IMR-90 (cell line): Measurements from ENCODE around the gene PSMD1. TPM values are rescaled to one million over a fixed set of nuclear protein-coding genes. Genes with fewer than 3 reads are reported as not detected.

Experiments used
- ATAC-seq: fragments of 200-7000 bp; cut with Tn5 transposase; 2 replicates; pipeline ENCODE4 v1.9.1; 2020; ENCODE audit warnings: low read depth, mild to moderate bottlenecking, moderate library complexity
- BruUV-seq: library from RNA; stranded (reverse); fragments of 400-500 nt; replicated peaks from 2 replicates; lab custom pipeline; 2021; lab: Mats Ljungman, UMichigan
- CTCF ChIA-PET: fragments of 300-600 bp; formaldehyde crosslinking; extraction: SDS; loops from one replicate; lab custom pipeline; 2021; ENCODE audit warnings: antibody characterized with exemption; lab: Yijun Ruan, JAX
- POLR2A ChIA-PET: fragments of 300-600 bp; sonication (Branson Sonifier 250); formaldehyde crosslinking; loops from one replicate; lab custom pipeline; 2022; ENCODE audit warnings: antibody characterized with exemption; ENCODE audit not compliant: unreplicated experiment; lab: Charles Lee
- DNase-seq: peaks from one replicate; pipeline ENCODE4 v3.0.0; 2013
- H2AFZ ChIP-seq: replicated peaks from 2 replicates; pipeline ENCODE3; 2013; ENCODE audit warnings: low read length, mild to moderate bottlenecking; ENCODE audit not compliant: poor library complexity
- H2AK5ac ChIP-seq: 2 replicates; pipeline ENCODE4 v1.6.1; 2013; ENCODE audit warnings: low read depth, low read length, inconsistent platforms
- H2AK9ac ChIP-seq: replicated peaks from 2 replicates; pipeline ENCODE3; 2013; ENCODE audit warnings: mild to moderate bottlenecking, low read depth, low read length, moderate library complexity; ENCODE audit not compliant: poor library complexity
- H2BK120ac ChIP-seq: 2 replicates; pipeline ENCODE4 v1.6.1; 2013; ENCODE audit warnings: low read depth, low read length, inconsistent platforms
- H2BK15ac ChIP-seq: 3 replicates; pipeline ENCODE4 v1.6.1; 2013; ENCODE audit warnings: low read depth, low read length, inconsistent platforms
- H2BK20ac ChIP-seq: 2 replicates; pipeline ENCODE4 v1.6.1; 2013; ENCODE audit warnings: low read depth, mild to moderate bottlenecking, inconsistent platforms, low read length, moderate library complexity
- H2BK5ac ChIP-seq: 2 replicates; pipeline ENCODE4 v1.6.1; 2013; ENCODE audit warnings: mild to moderate bottlenecking, low read depth, low read length, inconsistent platforms; ENCODE audit not compliant: poor library complexity, severe bottlenecking
- H3K14ac ChIP-seq: replicated peaks from 2 replicates; pipeline ENCODE4 v1.6.1; 2013; ENCODE audit warnings: low read depth, low read length, inconsistent platforms
- H3K18ac ChIP-seq: 2 replicates; pipeline ENCODE4 v1.6.1; 2013; ENCODE audit warnings: low read depth, low read length, control low read depth
- H3K23ac ChIP-seq: 2 replicates; pipeline ENCODE4 v1.6.1; 2013; ENCODE audit warnings: low read depth, low read length, inconsistent platforms
- H3K27ac ChIP-seq: 2 replicates; pipeline ENCODE4 v1.5.1; 2013; ENCODE audit warnings: mild to moderate bottlenecking, control low read depth, low read length; ENCODE audit not compliant: insufficient read depth
- H3K27me3 ChIP-seq: 2 replicates; pipeline ENCODE4 v1.6.1; 2013; ENCODE audit warnings: low read length; ENCODE audit not compliant: control insufficient read depth, insufficient read depth
- H3K36me3 ChIP-seq: 2 replicates; pipeline ENCODE4 v1.6.1; 2013; ENCODE audit warnings: low read length, mixed read lengths; ENCODE audit not compliant: control insufficient read depth, insufficient read depth
- H3K4ac ChIP-seq: 2 replicates; pipeline ENCODE4 v1.6.1; 2013; ENCODE audit warnings: low read depth, low read length, inconsistent platforms
- H3K4me1 ChIP-seq: 2 replicates; pipeline ENCODE4 v1.6.1; 2013; ENCODE audit warnings: low read length, mixed read lengths; ENCODE audit not compliant: control insufficient read depth, insufficient read depth
- H3K4me2 ChIP-seq: 2 replicates; pipeline ENCODE4 v1.6.1; 2013; ENCODE audit warnings: low read depth, mild to moderate bottlenecking, control low read depth, low read length, moderate library complexity
- H3K4me3 ChIP-seq: 2 replicates; pipeline ENCODE4 v1.5.1; 2013; ENCODE audit warnings: low read depth, mild to moderate bottlenecking, control low read depth, low read length, moderate library complexity; ENCODE audit not compliant: insufficient read depth
- H3K56ac ChIP-seq: 2 replicates; pipeline ENCODE4 v1.6.1; 2013; ENCODE audit warnings: low read length, inconsistent platforms; ENCODE audit not compliant: insufficient read depth; ENCODE audit errors: extremely low read depth
- H3K79me1 ChIP-seq, 2 experiments: 2 replicates each; pipeline ENCODE4 v1.6.1; 2013; ENCODE audit warnings: low read length in 2 of 2, inconsistent platforms in 1 of 2, low read depth in 1 of 2
- H3K9ac ChIP-seq: 2 replicates; pipeline ENCODE4 v1.6.1; 2013; ENCODE audit warnings: low read depth, low read length, control low read depth
- H3K9me1 ChIP-seq: 2 replicates; pipeline ENCODE4 v1.6.1; 2013; ENCODE audit warnings: low read length, inconsistent platforms; ENCODE audit not compliant: insufficient read depth
- H3K9me3 ChIP-seq: 2 replicates; pipeline ENCODE4 v1.6.1; 2013; ENCODE audit warnings: low read length; ENCODE audit not compliant: control insufficient read depth, insufficient read depth
- H4K20me1 ChIP-seq: 2 replicates; pipeline ENCODE4 v1.6.1; 2013; ENCODE audit warnings: low read length, inconsistent platforms; ENCODE audit not compliant: insufficient read depth
- H4K5ac ChIP-seq: 2 replicates; pipeline ENCODE4 v1.6.1; 2013; ENCODE audit warnings: mild to moderate bottlenecking, low read depth, low read length, control low read depth
- H4K8ac ChIP-seq, 2 experiments: 2 replicates each; pipeline ENCODE4 v1.6.1; 2013; ENCODE audit warnings: low read depth in 2 of 2, low read length in 2 of 2, control low read depth in 1 of 2, inconsistent platforms in 1 of 2
- H4K91ac ChIP-seq: 2 replicates; pipeline ENCODE4 v1.6.1; 2013; ENCODE audit warnings: low read depth, low read length, inconsistent platforms; ENCODE audit not compliant: insufficient read depth
- BHLHE40 ChIP-seq: fragments of 150-350 bp; IDR thresholded peaks from 2 replicates; pipeline ENCODE4 v1.6.1; 2016; ENCODE audit warnings: mild to moderate bottlenecking, low read depth, low read length
- CEBPB ChIP-seq: IDR thresholded peaks from 2 replicates; pipeline ENCODE4 v1.6.1; 2012; ENCODE audit warnings: low read depth, low read length, improper control_type of control experiment
- CHD1 ChIP-seq: IDR thresholded peaks from 2 replicates; pipeline ENCODE4 v1.6.1; 2012; ENCODE audit warnings: low read depth, low read length, improper control_type of control experiment
- CTCF ChIP-seq: conservative IDR thresholded peaks from 2 replicates; pipeline ENCODE4 v1.5.1; 2012; ENCODE audit warnings: mild to moderate bottlenecking, low read depth, low read length, improper control_type of control experiment
- ELK1 ChIP-seq: fragments of 150-350 bp; IDR thresholded peaks from 2 replicates; pipeline ENCODE4 v1.6.1; 2016; ENCODE audit warnings: low read depth, mild to moderate bottlenecking, low read length, moderate library complexity, borderline replicate concordance
- FOS ChIP-seq: fragments of 150-350 bp; IDR thresholded peaks from 2 replicates; pipeline ENCODE4 v1.6.1; 2016; ENCODE audit warnings: low read depth, low read length
- MAZ ChIP-seq: IDR thresholded peaks from 2 replicates; pipeline ENCODE4 v1.6.1; 2012; ENCODE audit warnings: low read depth, mild to moderate bottlenecking, low read length, improper control_type of control experiment, moderate library complexity, borderline replicate concordance
- NFE2L2 ChIP-seq: fragments of 150-350 bp; IDR thresholded peaks from 2 replicates; pipeline ENCODE4 v1.6.1; 2016; ENCODE audit warnings: low read depth, mild to moderate bottlenecking, low read length
- POLR2A ChIP-seq: IDR thresholded peaks from 2 replicates; pipeline ENCODE4 v1.6.1; 2012; ENCODE audit warnings: mild to moderate bottlenecking, low read depth, low read length
- RAD21 ChIP-seq: IDR thresholded peaks from 2 replicates; pipeline ENCODE4 v1.6.1; 2012; ENCODE audit warnings: low read length, improper control_type of control experiment
- RCOR1 ChIP-seq: IDR thresholded peaks from 2 replicates; pipeline ENCODE4 v1.6.1; 2012; ENCODE audit warnings: mild to moderate bottlenecking, low read length, improper control_type of control experiment; ENCODE audit not compliant: insufficient replicate concordance
- RFX5 ChIP-seq: IDR thresholded peaks from 2 replicates; pipeline ENCODE4 v1.8.0; 2012; ENCODE audit warnings: low read depth, mild to moderate bottlenecking, low read length, moderate library complexity
- USF2 ChIP-seq: fragments of 150-350 bp; IDR thresholded peaks from 2 replicates; pipeline ENCODE4 v1.6.1; 2017; ENCODE audit warnings: mild to moderate bottlenecking, antibody characterized with exemption, low read length, low read depth
- WGBS, 2 experiments: methylation state at CpG; one replicate each; pipeline versions ENCODE4 v1.1.5 to v1.1.7; 2013; ENCODE audit warnings: missing lambda C conversion rate in 2 of 2; ENCODE audit not compliant: insufficient read length in 1 of 2; ENCODE audit errors: extremely low coverage in 2 of 2; 5-methylcytosine and 5-hydroxymethylcytosine counted together
- dilution Hi-C: fragments of 300-500 bp; cut with HindIII; formaldehyde crosslinking; loops from one replicate; pipeline ENCODE4 v1.14.3; 2018; ENCODE audit warnings: low sequenced_read_pairs; ENCODE audit not compliant: unreplicated experiment
- in situ Hi-C: fragments of 300-500 bp; cut with MboI; formaldehyde crosslinking; loops from 3 replicates; pipeline ENCODE4 v1.14.3; 2019; ENCODE audit warnings: low sequenced_read_pairs, inconsistent platforms, mixed read lengths
- intact Hi-C: fragments of 100-400 bp; cut with micrococcal nuclease; formaldehyde crosslinking; loops from 2 replicates; pipeline ENCODE4 v1.10.0; 2022
- polyA plus RNA-seq, 3 experiments: library from polyadenylated mRNA; depleted of rRNA; stranded (reverse); fragments of >200 nt; gene quantifications; 2 replicates each; pipeline ENCODE4 v1.2.3, GENCODE V29; 2012; ENCODE audit warnings: low replicate concordance in 1 of 3
- total RNA-seq: library from RNA; depleted of rRNA; stranded (reverse); fragments of >200 nt; gene quantifications from 2 replicates; pipeline ENCODE4 v1.2.3, GENCODE V29; 2012

PSMD1 gene
- total and polyA plus RNA-seq, 2 of the 4 experiments (the other 2 are of a cell fraction), result 89.8 to 181 TPM

GRCh38 chr2:231127480-231127879 lies 70.8 kb downstream of the PSMD1 start:
- Histone ChIP-seq H3K56ac (no peak overlapping the region), H3K9me3 (no peaks in the 10 kb centered on the region), H2BK15ac (no peak overlapping the region), H2AFZ (no peak overlapping the region), H4K5ac (peak overlapping the region; percentile 20; the same call in 1 of the 2 replicates), H3K27ac (no peak overlapping the region; the same call in 1 of the 2 replicates), H3K4me3 (no peak overlapping the region), H3K9ac (no peak overlapping the region), H2AK9ac (no peak overlapping the region), H2AK5ac (peak overlapping the region; percentile 86; the same call in 1 of the 2 replicates), H3K18ac (peak overlapping the region; percentile 47; the same call in 1 of the 2 replicates), H3K36me3 (no peaks in the 10 kb centered on the region), H2BK5ac (peak overlapping the region; percentile 9), H3K79me1 (peaks cover 12 to 44% of the 10 kb centered on the region in 2 experiments; a peak in 3 of 4 replicates), H3K14ac (0 out of 2 replicates have a peak overlapping the region, but pooled peaks have one; percentile 56), H3K23ac (no peak overlapping the region), H3K9me1 (peaks cover 4% of the 10 kb centered on the region), H2BK20ac (0 out of 2 replicates have a peak overlapping the region, but pooled peaks have one; percentile 46), H3K4ac (peak overlapping the region; percentile 44; the same call in 1 of the 2 replicates), H4K91ac (peak overlapping the region; percentile 80), H4K20me1 (no peaks in the 10 kb centered on the region), H4K8ac (peak overlapping the region in 1 of 2 experiments; percentile 75; a peak in 1 of 4 replicates), H3K4me2 (no peak overlapping the region), H2BK120ac (no peak overlapping the region; the same call in 1 of the 2 replicates), H3K27me3 (no peaks in the 10 kb centered on the region), H3K4me1 (peaks cover 17% of the 10 kb centered on the region)
- no peak for DNase-seq
- no peak for ATAC-seq
- CTCF ChIA-PET, result no interaction called here
- dilution Hi-C loops, result no loop called here
- in situ Hi-C loops, result no loop called here
- POLR2A ChIA-PET, result no interaction called here
- TF ChIP-seq NFE2L2 (no peak), POLR2A (no peak), FOS (no peak), CEBPB (no peak), RFX5 (no peak), USF2 (no peak), ELK1 (no peak), RCOR1 (no peak), MAZ (no peak), RAD21 (no peak), CHD1 (no peak), CTCF (no peak), BHLHE40 (no peak)
- 100% methylated on average over 4 of the region's 9 CpGs; no CpG with 5 or more reads in 1 of the 2 experiments for WGBS, 2 experiments
- BruUV-seq, result no TSS peak
- intact Hi-C loops, result no loop called here
